ENCODE measurements around the gene PODXL2. TPM values are rescaled to one million over a fixed set of nuclear protein-coding genes. Genes with fewer than 3 reads are reported as not detected.

The PODXL2 gene
- total RNA-seq, 1 donor from 2014 or later: 5.7 TPM

- Mint-ChIP-seq H3K4me1 (ENCODE audit: unreplicated experiment) (peaks cover 28% of the 10 kb centered on the region), H3K36me3 (ENCODE audit: unreplicated experiment) (peaks cover 13% of the 10 kb centered on the region), H3K27me3 (ENCODE audit: unreplicated experiment) (no peaks in the 10 kb centered on the region), H3K27ac (ENCODE audit: unreplicated experiment) (peak within 1 kb of the TSS; percentile 74), H3K9me3 (ENCODE audit: unreplicated experiment) (no peaks in the 10 kb centered on the region), H3K4me3 (ENCODE audit: unreplicated experiment) (peak within 1 kb of the TSS; percentile 84)
- peak; percentile 92 for DNase-seq (ENCODE audit: extremely low spot score, unreplicated experiment)
- TF ChIP-seq CTCF (IDR thresholded peaks at IDR 0.05): no peak
Observed at GRCh38 chr3:127672429-127673190, 43.6 kb downstream of the PODXL2 start, which contains the start of gene ABTB1. TSS of gene ABTB1 (plus strand) at chr3:127672952. CDS start at chr3:127673026, 74 bp downstream.

GRCh38 chr3:127673191-127674100, 44.5 kb downstream of the PODXL2 start:
- DNase-seq (ENCODE audit: extremely low spot score, unreplicated experiment): peak; percentile 88
- no peak for TF ChIP-seq CTCF (IDR thresholded peaks at IDR 0.05)
- peaks cover 15% of the 10 kb centered on the region for H3K36me3 Mint-ChIP-seq (ENCODE audit: unreplicated experiment)
- no peaks in the 10 kb centered on the region for H3K9me3 Mint-ChIP-seq (ENCODE audit: unreplicated experiment)
- H3K4me3 Mint-ChIP-seq (ENCODE audit: unreplicated experiment): peak overlapping the region; percentile 84
- no peaks in the 10 kb centered on the region for H3K27me3 Mint-ChIP-seq (ENCODE audit: unreplicated experiment)
- peak overlapping the region; percentile 74 for H3K27ac Mint-ChIP-seq (ENCODE audit: unreplicated experiment)
- peaks cover 30% of the 10 kb centered on the region for H3K4me1 Mint-ChIP-seq (ENCODE audit: unreplicated experiment)

GRCh38 chr3:127674101-127674721, 45.2 kb downstream of the PODXL2 start:
- no peak for TF ChIP-seq CTCF (IDR thresholded peaks at IDR 0.05)
- Mint-ChIP-seq H3K9me3 (ENCODE audit: unreplicated experiment) (no peaks in the 10 kb centered on the region), H3K27ac (ENCODE audit: unreplicated experiment) (peak overlapping the region; percentile 74), H3K27me3 (ENCODE audit: unreplicated experiment) (no peaks in the 10 kb centered on the region), H3K4me1 (ENCODE audit: unreplicated experiment) (peaks cover 30% of the 10 kb centered on the region), H3K4me3 (ENCODE audit: unreplicated experiment) (peak overlapping the region; percentile 84), H3K36me3 (ENCODE audit: unreplicated experiment) (peaks cover 17% of the 10 kb centered on the region)
- DNase-seq (ENCODE audit: extremely low spot score, unreplicated experiment): peak; percentile 76

- Mint-ChIP-seq H3K4me1 (ENCODE audit: unreplicated experiment) (peaks cover 30% of the 10 kb centered on the region), H3K9me3 (ENCODE audit: unreplicated experiment) (no peaks in the 10 kb centered on the region), H3K4me3 (ENCODE audit: unreplicated experiment) (peak overlapping the region; percentile 51)
Observed at GRCh38 chr3:127674790-127675189, 45.8 kb downstream of the PODXL2 start.

More at GRCh38 chr3:127674790-127675189, 45.8 kb downstream of the PODXL2 start:
- Mint-ChIP-seq H3K27me3 (ENCODE audit: unreplicated experiment) (no peaks in the 10 kb centered on the region), H3K36me3 (ENCODE audit: unreplicated experiment) (peaks cover 18% of the 10 kb centered on the region), H3K27ac (ENCODE audit: unreplicated experiment) (peak overlapping the region; percentile 42)
- peak; percentile 62 for DNase-seq (ENCODE audit: extremely low spot score, unreplicated experiment)
- TF ChIP-seq CTCF (IDR thresholded peaks at IDR 0.05): no peak
